KG1 (cell line): ENCODE data around the gene ENTPD1.
"Not testable (repeated sequence)": the region's sequence is repeated elsewhere in the genome, so short reads cannot be mapped to it uniquely, and the experiment has no call there.

Experiments
- DNase-seq: peaks from one replicate; lab custom pipeline; 2025; lab: John Stamatoyannopoulos, UW

The ENTPD1 gene, protein sequence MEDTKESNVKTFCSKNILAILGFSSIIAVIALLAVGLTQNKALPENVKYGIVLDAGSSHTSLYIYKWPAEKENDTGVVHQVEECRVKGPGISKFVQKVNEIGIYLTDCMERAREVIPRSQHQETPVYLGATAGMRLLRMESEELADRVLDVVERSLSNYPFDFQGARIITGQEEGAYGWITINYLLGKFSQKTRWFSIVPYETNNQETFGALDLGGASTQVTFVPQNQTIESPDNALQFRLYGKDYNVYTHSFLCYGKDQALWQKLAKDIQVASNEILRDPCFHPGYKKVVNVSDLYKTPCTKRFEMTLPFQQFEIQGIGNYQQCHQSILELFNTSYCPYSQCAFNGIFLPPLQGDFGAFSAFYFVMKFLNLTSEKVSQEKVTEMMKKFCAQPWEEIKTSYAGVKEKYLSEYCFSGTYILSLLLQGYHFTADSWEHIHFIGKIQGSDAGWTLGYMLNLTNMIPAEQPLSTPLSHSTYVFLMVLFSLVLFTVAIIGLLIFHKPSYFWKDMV

DNA sequence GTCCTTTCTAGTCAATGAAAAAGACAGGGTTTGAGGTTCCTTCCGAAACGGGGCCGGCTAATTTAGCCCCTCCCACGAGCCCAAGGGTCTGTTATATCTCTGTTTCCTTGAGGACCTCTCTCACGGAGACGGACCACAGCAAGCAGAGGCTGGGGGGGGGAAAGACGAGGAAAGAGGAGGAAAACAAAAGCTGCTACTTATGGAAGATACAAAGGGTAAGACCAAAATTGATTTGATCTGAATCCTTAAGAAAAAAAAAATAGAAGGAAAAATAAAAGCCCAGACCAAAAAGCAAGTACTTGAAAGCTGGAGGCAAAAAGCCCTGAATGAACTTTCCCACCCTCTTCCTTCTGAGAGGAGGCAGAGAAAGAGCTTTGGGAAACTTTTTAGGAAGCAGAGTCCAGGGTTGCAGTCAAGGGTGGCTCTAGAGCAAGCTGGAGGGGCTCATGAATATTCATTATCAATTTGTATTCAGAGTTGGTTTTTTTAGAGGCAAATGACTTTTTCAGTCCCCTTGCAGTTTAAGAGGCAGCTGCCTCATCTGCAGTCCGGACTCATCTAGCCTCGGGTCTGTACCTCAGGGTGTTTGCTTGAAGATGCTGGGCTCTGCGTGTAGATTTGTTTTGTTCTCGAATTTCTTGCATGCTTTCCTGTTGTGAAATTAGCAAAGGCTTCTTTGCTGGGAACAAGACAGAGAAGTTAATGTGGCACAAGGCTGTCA lies at the start of gene ENTPD1:
ENTPD1 (plus strand) TSS at position 123 of the 721 bp plus-strand sequence; CDS start at position 200, 77 bp downstream.
- no peak for DNase-seq

DNA sequence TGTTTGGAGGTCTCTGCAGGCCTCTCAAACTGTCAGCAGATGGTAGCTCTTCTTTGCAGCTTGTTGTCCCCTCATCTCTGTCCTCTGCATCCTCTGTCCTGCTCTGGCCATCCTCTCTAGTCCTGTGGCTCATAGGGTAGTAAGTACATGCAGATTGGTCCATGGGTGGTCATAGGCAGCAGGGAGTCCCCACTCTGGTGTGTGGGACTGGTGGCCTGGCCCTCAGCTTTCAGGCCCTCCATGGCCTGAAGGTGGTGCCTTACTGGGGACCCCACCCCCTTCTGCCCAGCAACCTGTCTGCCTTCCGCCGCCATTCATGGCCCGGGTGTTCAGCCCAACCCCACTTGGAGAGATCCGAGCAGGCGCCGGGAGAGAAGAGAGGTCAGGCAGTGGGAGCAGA lies 49.4 kb upstream of the ENTPD1 start:
- DNase-seq: no peak

DNA sequence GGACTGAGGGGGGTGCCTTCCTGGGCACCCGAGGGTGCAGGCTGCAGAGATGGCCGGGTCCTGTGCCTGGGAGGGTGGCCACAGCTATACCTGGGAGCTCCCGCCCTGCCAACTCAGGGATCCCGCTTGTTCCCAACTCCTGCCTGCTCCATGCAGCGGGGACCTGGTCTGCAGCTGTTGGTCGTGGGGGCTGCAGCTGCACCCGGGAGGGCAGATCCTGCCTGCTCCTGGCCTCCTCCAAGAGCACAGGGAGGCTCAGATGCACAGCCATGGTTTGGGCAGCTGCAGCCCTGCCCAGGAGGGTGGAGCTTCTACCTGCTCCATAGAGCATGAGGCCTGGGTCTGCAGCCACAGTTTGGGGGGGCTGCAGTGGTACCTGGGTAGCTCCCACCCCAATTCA lies 49.0 kb upstream of the ENTPD1 start:
- DNase-seq: no peak

DNA sequence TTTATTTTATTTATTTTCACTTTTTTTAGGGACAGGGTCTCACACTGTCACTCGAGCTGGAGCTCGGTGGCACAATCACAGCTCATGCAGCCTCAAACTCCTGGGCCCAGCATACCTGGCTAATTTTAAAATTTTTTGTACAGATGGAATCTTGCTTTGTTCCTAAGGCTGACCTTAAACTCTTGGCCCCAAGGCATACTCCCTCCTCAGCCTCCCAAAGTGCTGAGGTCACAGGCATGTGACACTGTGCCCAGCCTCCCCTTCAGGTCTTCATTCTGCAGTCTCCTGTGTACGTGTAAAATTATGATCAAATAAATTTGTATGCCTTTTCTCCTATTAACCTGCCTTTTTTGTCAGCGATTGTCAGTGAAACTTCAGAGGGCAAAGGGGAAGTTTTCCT lies 44.5 kb upstream of the ENTPD1 start:
- no peak for DNase-seq

DNA sequence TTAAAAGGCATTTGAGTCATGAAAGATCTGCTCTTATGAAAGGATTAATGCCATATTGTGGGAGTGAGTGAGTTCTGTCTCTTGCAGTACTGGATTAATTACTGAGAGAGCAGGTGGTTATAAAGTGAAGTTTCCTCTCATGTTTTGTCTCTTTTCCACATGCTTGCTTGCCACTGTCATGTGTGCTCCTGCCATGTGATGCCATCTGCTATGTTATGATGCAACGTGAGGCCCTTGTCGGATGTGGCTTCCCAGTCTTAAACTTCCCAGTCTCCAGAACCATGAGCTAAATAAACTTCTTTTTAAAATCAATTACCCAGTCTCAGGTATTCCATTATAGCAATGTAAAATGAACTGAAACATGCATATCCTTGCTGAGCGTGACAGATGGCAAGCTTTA lies 39.5 kb upstream of the ENTPD1 start:
- no peak for DNase-seq

DNA sequence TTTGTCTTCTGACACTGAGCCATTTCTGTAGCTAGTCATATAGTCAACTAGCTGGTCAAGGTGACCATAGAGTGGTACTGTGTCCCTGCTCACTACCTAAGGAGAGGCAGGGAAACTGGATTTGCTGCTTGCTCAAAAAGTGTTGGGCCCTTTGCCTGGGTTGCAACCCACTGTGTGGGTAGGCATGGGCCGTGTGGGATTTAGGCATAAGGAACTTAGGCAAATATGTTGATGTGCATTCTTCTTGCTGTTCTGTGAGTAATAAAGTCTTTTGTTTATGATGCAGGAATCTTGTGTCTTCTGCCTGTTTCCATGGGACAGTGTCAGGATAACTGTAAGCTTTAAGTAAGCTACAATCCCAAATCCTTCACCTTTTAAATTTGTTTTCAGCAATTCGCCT lies 39.1 kb upstream of the ENTPD1 start:
- DNase-seq: no peak

DNA sequence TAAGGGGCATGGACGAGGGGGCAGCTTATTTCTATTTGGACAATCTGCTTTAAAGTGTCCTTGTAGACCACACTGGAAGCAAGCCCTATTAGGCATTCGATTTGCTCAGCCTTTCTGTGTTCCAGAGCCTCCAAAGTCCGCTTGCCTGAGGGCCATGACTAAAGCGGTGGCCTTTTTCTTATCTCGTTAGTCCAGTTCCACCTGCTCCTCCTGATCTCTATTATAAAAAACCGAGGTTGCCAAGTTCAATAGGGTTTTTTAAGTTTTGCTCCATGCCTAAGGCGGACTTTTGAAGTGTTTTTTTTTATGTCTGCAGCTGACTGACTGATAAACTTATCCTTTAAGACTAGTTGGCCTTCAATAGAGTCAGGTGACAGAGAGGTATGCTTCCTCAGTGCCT lies 35.2 kb upstream of the ENTPD1 start:
- not testable (repeated sequence) for DNase-seq

DNA sequence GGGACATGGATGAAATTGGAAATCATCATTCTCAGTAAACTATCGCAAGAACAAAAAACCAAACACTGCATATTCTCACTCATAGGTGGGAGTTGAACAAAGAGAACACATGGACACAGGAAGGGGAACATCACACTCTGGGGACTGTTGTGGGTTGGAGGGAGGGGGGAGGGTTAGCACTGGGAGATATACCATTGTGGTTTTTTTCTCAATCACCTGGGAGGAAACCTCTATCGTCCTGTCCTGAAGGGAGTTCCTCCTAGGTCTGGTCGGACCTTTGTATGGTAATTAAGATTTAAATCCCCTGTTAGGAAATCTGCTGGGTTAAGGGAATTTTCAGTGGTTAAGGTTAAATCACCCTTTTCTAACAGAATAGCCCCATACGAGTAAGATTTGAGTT lies 33.5 kb upstream of the ENTPD1 start:
- not testable (repeated sequence) for DNase-seq

DNA sequence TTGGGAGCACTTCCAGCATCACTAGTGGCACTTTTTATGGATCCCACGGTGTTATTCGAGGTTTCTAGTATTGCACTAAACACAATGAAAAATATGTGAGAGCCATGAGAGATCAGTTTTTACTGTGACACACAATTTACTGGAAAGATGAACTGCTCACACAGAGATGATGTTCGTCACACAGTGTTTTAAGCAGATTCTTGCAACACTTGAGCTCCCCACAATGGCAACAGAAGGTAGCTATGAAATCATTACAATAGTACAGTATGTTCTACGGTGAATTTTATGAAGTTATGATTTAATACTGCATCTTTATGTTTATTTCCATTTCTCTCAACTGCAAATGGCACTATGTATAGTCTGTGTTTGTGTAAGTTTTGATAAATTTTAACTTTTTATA lies 27.4 kb upstream of the ENTPD1 start:
- DNase-seq: no peak

DNA sequence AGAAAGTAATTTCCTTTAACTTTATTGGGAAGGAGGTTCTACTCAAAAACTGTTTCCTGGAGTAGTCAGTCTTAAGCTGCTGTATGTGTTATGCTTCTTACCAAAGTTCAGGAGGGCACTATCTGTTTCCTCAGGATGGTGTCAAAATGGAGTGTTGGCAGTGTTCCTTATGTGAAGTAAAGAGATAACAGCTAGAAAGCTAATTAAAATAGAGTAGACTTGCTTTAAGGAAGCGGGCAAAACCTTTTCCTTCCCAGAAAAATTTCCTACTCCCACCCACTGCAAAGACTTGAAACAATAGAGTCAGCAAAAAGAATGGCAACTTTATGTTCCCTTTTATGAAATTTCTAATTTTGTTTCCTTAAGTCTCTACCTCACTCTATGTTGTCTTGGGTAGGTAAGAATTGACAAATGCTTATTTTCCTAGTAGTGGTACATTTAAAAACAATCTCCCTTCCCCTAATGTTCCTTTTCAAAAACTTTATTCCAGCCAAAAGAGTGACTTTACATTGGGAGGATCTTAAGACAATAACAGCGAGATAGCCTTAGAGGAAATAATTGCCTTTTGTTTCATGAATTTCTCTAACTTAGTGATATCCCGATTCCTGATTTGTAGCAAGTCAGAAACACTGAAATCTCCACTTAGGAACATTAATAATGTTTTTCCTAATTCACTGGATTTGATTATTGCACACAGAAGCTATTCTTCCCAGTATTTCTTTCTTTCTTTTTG lies 26.5 kb upstream of the ENTPD1 start:
- peak; percentile 8 for DNase-seq

DNA sequence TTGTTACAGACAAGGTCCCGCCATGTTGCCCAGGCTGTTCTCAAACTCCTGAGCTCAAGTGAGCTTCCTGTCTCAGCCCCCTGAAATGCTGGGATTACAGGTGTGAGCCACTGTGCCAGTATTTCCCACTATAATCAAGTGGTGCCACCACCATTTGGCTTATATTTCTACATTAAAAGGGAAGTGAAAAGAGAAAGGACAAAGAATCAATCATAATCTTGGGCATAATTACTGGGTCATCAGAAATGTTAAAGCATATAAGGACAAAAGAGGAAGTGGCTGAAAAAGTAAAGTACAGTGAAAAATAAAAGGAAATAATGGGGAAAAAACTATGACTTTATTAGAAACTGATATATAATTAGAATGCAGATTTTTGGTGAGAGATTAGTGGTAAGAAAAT lies 25.7 kb upstream of the ENTPD1 start:
- no peak for DNase-seq

DNA sequence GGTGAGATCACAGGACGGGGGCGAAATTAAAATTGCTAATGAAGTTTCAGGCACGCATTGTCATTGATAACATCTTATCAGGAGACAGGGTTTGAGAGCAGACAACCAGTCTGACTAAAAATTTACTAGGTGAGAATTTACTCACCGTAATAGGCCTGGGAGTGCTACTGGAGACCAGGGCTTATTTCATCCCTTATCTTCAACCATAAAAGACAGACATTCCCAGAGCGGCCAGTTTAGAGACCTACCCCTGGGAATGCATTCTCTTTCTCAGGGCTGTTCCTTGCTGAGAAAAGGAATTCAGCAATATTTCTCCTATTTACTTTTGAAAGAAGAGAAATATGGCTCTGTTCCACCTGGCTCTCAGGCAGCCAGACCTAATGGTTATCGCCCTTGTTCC lies 23.1 kb upstream of the ENTPD1 start:
- DNase-seq: not testable (repeated sequence)

DNA sequence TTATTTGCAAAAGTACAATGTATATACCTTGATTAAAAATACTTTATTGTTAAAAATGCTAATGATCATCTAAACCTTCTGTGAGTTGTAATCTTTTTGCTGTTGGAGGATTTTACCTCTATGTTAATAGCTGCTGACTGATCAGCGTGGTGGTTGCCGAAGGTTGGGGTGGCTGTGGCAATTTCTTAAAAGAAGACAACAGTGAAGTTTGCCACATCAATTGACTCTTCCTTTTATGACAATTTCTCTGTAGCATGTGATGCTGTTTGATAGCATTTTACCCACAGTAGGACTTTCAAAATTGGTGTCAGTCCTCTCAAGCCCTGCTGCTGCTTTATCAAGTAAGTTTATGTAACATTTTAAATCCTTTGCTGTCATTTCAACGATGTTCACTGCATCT lies 16.9 kb upstream of the ENTPD1 start:
- no peak for DNase-seq

DNA sequence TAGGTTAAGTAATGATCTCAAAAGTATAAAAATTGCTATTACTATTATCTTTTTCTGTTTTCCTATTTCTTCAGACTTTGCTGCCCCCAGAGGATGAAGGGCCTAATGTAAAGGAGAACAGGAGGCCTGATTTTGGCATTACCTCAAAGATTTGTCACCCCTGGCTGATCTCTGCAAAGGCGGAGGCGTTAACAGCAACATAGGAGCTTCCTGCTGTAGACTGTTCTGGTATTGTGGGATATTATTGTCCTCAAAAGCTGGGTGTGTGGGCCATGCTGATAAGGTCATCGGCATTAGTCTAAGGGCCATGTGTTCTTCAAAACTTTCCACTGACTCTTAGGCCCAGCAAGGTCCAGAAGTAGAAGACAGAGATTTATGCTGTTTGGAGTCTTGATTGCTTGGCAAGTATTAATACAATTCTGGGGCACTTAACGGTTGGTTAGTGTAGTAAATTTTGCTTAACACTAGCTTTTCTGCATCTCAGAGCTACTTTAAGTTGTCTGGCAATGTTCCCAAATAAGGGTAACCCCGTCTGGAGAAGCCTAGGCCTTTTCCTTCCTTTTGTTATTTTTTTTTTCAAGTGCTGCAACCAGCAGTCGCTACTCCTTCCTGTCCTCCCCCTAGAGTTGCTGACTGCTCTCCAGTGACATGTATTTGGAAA lies 14.0 kb upstream of the ENTPD1 start:
- peak; percentile 56 for DNase-seq

DNA sequence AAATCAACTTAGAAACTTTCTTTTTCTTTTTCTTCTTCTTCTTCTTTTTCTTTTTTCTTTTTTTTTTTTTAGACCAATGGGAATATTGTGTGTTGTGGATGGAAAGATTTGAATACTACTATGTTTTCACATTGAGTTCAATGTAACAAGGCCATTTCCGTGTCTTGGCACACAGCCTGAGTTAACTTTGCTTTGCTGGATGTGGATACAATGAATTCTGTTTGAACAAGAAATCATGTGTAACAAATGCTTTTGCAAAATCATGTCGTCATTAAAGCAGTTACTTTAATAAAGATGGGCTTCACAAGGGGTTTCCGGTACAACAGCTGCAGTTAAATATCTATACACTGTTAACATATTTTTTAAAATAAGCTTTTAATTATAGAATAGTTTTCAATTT lies 13.5 kb upstream of the ENTPD1 start:
- DNase-seq: no peak

DNA sequence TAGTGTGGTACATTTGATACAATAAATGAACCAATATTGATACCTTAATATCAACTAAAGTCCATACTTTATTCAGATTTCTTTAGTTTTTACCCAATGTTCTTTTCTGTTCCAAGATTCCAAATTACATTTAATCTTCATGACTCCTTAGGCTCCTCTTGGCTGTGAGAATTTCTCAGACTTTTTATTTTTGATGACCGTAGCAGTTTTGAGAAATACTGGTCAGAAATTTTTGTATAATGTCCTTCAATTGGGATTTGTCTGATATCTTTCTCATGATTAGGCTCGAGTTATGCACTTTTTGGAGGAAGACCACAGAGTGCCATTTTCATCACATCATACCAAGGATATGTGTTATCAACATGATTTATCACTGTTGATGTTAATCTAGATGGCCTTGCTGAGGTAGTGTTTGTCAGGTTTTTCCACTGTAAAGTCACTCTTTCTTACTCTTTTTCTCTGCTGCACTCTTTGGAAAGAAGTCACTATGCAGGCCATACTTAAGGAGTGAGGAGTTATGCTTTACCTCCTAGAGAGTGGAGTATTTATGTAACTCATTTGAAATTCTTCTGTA lies 12.9 kb upstream of the ENTPD1 start:
- no peak for DNase-seq

DNA sequence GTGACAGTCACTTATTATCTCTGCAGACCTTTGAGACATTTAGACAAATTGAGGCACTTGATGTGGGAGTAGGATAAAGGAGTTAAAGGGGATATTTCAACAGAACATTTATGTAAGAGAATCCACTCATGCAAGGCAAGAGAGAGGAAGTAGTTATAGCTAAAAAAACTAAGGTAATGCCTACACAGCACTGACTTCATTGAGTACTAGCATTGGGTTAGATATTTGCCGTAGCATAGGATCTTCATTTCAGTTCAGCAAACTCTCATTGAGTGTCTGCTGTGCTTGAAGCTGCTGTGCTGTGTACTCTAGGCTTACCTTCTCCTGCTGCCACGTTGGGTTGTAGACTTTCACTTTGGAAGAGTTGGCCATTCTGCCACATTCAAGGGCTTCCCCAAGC lies 10.5 kb upstream of the ENTPD1 start:
- DNase-seq: no peak

DNA sequence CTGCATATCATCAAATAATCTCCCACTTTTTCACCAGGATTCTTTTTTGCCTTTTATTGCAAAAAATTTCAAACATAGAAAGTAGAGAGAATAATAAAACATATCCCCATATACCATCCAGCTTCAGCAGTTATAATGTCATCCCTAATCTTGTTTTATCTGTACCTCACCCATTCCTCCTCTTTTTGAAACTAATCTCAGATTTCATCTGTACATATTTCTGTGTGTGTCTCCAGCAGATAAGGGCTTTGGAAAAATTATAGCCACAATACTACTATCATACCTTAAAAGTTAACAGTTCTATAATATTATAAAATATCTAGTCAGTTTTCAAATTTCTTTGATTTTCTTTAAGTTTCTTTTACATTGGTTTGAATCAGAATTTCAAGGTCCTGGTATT lies 7.6 kb upstream of the ENTPD1 start:
- no peak for DNase-seq

DNA sequence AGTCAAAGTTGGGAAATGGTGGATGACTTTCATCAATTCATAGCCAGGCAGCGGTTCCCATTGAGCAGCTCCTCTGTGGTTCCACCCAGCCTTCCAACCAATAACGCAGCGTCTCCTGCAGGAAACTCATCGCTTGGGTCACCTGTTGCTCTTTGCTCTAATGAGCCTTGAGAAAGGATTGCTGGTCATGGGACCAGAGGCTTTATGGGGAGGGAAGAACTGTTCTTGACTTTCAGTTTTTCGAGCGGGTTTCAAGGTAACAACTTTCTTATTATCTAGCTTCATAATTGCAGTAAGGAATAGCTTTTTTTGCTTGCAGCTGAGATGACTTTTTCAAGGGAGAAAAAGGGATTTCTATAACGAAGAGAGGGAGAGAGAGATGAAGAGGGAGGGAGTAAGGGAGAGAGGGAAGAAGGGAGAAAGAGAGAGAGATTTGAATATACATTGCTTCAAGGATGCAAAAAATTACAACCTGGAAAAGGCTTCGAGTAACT lies 405 bp upstream of the ENTPD1 start:
- DNase-seq: no peak

DNA sequence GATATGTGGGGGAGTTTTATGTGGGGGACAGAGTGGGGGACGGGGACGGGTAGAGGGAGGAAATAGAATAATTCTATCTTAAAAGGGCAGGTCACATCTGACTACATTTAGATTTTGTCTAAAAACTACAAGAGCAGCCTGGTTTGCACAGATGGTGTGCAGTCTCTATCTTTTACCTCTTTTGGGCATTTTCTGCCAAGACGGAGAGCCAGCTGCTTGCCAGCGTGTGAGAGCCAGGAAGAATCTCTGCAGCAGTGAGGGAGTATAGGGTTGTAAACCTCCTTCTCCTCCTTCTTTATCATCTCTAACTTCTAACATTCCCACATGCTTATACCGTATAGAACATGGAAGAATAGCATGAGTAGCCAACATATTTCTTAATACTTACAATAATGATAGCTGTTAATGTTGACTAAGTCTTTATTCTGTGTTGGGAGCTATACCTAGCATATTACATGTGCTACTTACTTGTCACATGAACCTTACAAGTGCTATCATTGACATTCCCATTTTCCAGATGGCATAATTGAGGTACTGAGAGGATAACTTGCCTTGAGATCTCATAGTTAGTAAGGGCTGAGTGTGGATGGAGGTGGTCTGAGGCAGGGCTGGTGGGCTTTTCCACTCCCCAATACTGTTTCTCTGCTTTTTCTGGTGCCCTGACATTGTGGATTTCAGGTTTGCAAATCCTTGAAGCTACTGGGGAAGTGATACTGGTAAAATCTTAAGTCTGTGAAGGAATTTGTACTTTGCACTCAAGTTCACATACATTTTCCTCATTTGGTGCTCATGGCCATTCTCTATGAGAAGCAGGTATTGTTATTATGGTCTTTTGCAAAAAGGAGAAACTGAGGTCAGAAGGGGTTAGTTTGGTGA lies 1.1 kb downstream of the ENTPD1 start:
- DNase-seq: no peak
